H9 (cell line): Measurements from ENCODE around the gene KCNMA1. TPM values are rescaled to one million over a fixed set of nuclear protein-coding genes. Genes with fewer than 3 reads are reported as not detected.

Experiments
- DNase-seq: peaks from one replicate; pipeline ENCODE4 v3.0.0-alpha.2; 2017
- H2AFZ ChIP-seq: one replicate; pipeline ENCODE4 v1.6.1; 2013; ENCODE audit warnings: mild to moderate bottlenecking, low read length, control low read depth, moderate library complexity
- H2AK5ac ChIP-seq: 2 replicates; pipeline ENCODE4 v1.6.1; 2013; ENCODE audit warnings: low read length, control low read depth, mixed read lengths; ENCODE audit not compliant: insufficient read length
- H2BK120ac ChIP-seq: one replicate; pipeline ENCODE4 v1.6.1; 2013; ENCODE audit warnings: low read depth, mild to moderate bottlenecking, low read length, control low read depth, inconsistent platforms; ENCODE audit not compliant: poor library complexity, severe bottlenecking
- H2BK12ac ChIP-seq: 2 replicates; pipeline ENCODE4 v1.6.1; 2013; ENCODE audit warnings: low read length, control low read depth, mixed read lengths, low read depth; ENCODE audit not compliant: insufficient read length
- H2BK15ac ChIP-seq: 2 replicates; pipeline ENCODE4 v1.6.1; 2013; ENCODE audit warnings: low read depth, low read length, control low read depth
- H2BK20ac ChIP-seq: one replicate; pipeline ENCODE4 v1.6.1; 2013; ENCODE audit warnings: low read depth, mild to moderate bottlenecking, low read length, control low read depth, inconsistent platforms; ENCODE audit not compliant: poor library complexity, severe bottlenecking
- H2BK5ac ChIP-seq: 2 replicates; pipeline ENCODE4 v1.6.1; 2013; ENCODE audit warnings: low read length, control low read depth, mixed read lengths; ENCODE audit not compliant: insufficient read length
- H3K14ac ChIP-seq: 2 replicates; pipeline ENCODE4 v1.6.1; 2013; ENCODE audit warnings: low read length, control low read depth; ENCODE audit not compliant: insufficient read depth
- H3K18ac ChIP-seq: 2 replicates; pipeline ENCODE4 v1.6.1; 2013; ENCODE audit warnings: low read depth, mild to moderate bottlenecking, mixed read lengths, low read length, control low read depth; ENCODE audit not compliant: insufficient read length
- H3K23ac ChIP-seq: 2 replicates; pipeline ENCODE4 v1.6.1; 2013; ENCODE audit warnings: low read length, control low read depth, mixed read lengths, low read depth; ENCODE audit not compliant: insufficient read length
- H3K23me2 ChIP-seq: 2 replicates; pipeline ENCODE4 v1.6.1; 2013; ENCODE audit warnings: low read depth, mild to moderate bottlenecking, mixed read lengths, low read length, control low read depth; ENCODE audit not compliant: insufficient read length, poor library complexity, severe bottlenecking
- H3K27ac ChIP-seq: 2 replicates; pipeline ENCODE4 v1.5.1; 2013; ENCODE audit warnings: low read length, control low read depth, mixed read lengths, low read depth; ENCODE audit not compliant: insufficient read length
- H3K27me3 ChIP-seq: 2 replicates; pipeline ENCODE4 v1.6.1; 2013; ENCODE audit warnings: low read length, control low read depth, inconsistent platforms; ENCODE audit not compliant: insufficient read depth
- H3K4ac ChIP-seq: 2 replicates; pipeline ENCODE4 v1.6.1; 2013; ENCODE audit warnings: low read depth, mild to moderate bottlenecking, control low read depth, inconsistent platforms, low read length, moderate library complexity
- H3K4me1 ChIP-seq: 2 replicates; pipeline ENCODE4 v1.6.1; 2013; ENCODE audit warnings: low read length, control low read depth, inconsistent platforms; ENCODE audit not compliant: insufficient read depth
- H3K4me2 ChIP-seq: 2 replicates; pipeline ENCODE4 v1.6.1; 2013; ENCODE audit warnings: low read length, control low read depth, mixed read lengths; ENCODE audit not compliant: insufficient read length, insufficient read depth
- H3K56ac ChIP-seq: 2 replicates; pipeline ENCODE4 v1.6.1; 2013; ENCODE audit warnings: low read depth, mild to moderate bottlenecking, mixed read lengths, low read length, control low read depth; ENCODE audit not compliant: insufficient read length
- H3K79me1 ChIP-seq: 2 replicates; pipeline ENCODE4 v1.6.1; 2013; ENCODE audit warnings: low read depth, mild to moderate bottlenecking, moderate library complexity, low read length, control low read depth, inconsistent platforms; ENCODE audit not compliant: insufficient read depth, poor library complexity, severe bottlenecking
- H3K79me2 ChIP-seq: 2 replicates; pipeline ENCODE4 v1.6.1; 2013; ENCODE audit warnings: low read length, control low read depth, inconsistent platforms; ENCODE audit not compliant: insufficient read depth
- H3K9ac ChIP-seq: 2 replicates; pipeline ENCODE4 v1.6.1; 2013; ENCODE audit warnings: low read length, control low read depth, mixed read lengths; ENCODE audit not compliant: insufficient read length; ENCODE audit errors: extremely low read depth
- H3K9me3 ChIP-seq: one replicate; pipeline ENCODE4 v1.6.1; 2013; ENCODE audit warnings: low read depth, low read length, inconsistent platforms; ENCODE audit not compliant: control insufficient read depth
- H3T11ph ChIP-seq: one replicate; pipeline ENCODE4 v1.6.1; 2013; ENCODE audit warnings: mild to moderate bottlenecking, low read length, control low read depth, inconsistent platforms
- H4K20me1 ChIP-seq: one replicate; pipeline ENCODE4 v1.6.1; 2013; ENCODE audit not compliant: control insufficient read depth, insufficient read length, insufficient read depth
- H4K5ac ChIP-seq: 2 replicates; pipeline ENCODE4 v1.6.1; 2013; ENCODE audit warnings: low read depth, mild to moderate bottlenecking, mixed read lengths, low read length, control low read depth; ENCODE audit not compliant: insufficient read length
- H4K8ac ChIP-seq: replicated peaks from 2 replicates; pipeline ENCODE4 v1.6.1; 2013; ENCODE audit warnings: low read length, control low read depth, mixed read lengths, low read depth; ENCODE audit not compliant: insufficient read length
- H4K91ac ChIP-seq: 2 replicates; pipeline ENCODE4 v1.6.1; 2013; ENCODE audit warnings: low read depth, mild to moderate bottlenecking, moderate library complexity, mixed read lengths, low read length, control low read depth; ENCODE audit not compliant: insufficient read length
- H3K27ac Mint-ChIP-seq, 3 experiments: 2 replicates in 2 of 3; 3 replicates in 1 of 3; pipeline ENCODE4 v1.8.0; 2020 to 2021; ENCODE audit warnings: mixed read lengths in 3 of 3, mild to moderate bottlenecking in 1 of 3, moderate library complexity in 1 of 3
- H3K27me3 Mint-ChIP-seq: 2 replicates; pipeline ENCODE4 v1.8.0; 2021; ENCODE audit warnings: low read depth, mild to moderate bottlenecking, moderate library complexity, mixed read lengths
- H3K36me3 Mint-ChIP-seq, 3 experiments: 2 replicates in 2 of 3; 3 replicates in 1 of 3; pipeline ENCODE4 v1.8.0; 2020 to 2021; ENCODE audit warnings: low read depth in 3 of 3, mixed read lengths in 3 of 3; ENCODE audit not compliant: insufficient read depth in 1 of 3
- H3K4me1 Mint-ChIP-seq, 2 experiments: 2 replicates each; pipeline ENCODE4 v1.8.0; 2020; ENCODE audit warnings: mixed read lengths in 2 of 2
- H3K4me3 Mint-ChIP-seq, 2 experiments: 2 replicates in 1 of 2; 3 replicates in 1 of 2; pipeline ENCODE4 v1.8.0; 2020 to 2021; ENCODE audit warnings: mild to moderate bottlenecking in 2 of 2, mixed read lengths in 2 of 2, moderate library complexity in 1 of 2
- H3K9me3 Mint-ChIP-seq, 2 experiments: 2 replicates in 1 of 2; 3 replicates in 1 of 2; pipeline ENCODE4 v1.8.0; 2020; ENCODE audit warnings: mild to moderate bottlenecking in 2 of 2, mixed read lengths in 2 of 2, moderate library complexity in 1 of 2
- CTCF ChIP-seq: fragments of 200-600 bp; sonication (generic); conservative IDR thresholded peaks from 3 replicates; pipeline ENCODE4 v1.8.0; 2021; ENCODE audit warnings: antibody characterized with exemption, mild to moderate bottlenecking
- WGBS: extraction: QIAGEN DNeasy Blood & Tissue Kit; methylation state at CpG from one replicate; pipeline ENCODE4 v1.1.7; 2013; ENCODE audit warnings: missing lambda C conversion rate, low lambda C conversion rate, mixed read lengths; ENCODE audit not compliant: insufficient read length; ENCODE audit errors: extremely low coverage; 5-methylcytosine and 5-hydroxymethylcytosine counted together
- total RNA-seq: library from RNA; stranded (reverse); gene quantifications from 2 replicates; pipeline ENCODE4 v1.2.1, GENCODE V29; 2021

KCNMA1 gene
- total RNA-seq, 1 experiment from 2014 or later: 2.0 TPM

GRCh38 chr10:77457721-77458120 is 179.9 kb downstream of the KCNMA1 start:
- no peaks in the 10 kb centered on the region for H4K20me1 ChIP-seq
- H2AFZ ChIP-seq: no peak overlapping the region
- H3K4ac ChIP-seq: no peak overlapping the region
- H3K23ac ChIP-seq: no peak overlapping the region
- H4K8ac ChIP-seq: no peak overlapping the region
- Mint-ChIP-seq H3K9me3 (no peaks in the 10 kb centered on the region), H3K36me3 (no peaks in the 10 kb centered on the region; a peak in 1 of 7 replicates), H3K27ac (no peak overlapping the region), H3K27me3 (peaks cover 3% of the 10 kb centered on the region), H3K4me1 (peaks cover 17 to 22% of the 10 kb centered on the region in 2 experiments), H3K4me3 (no peak overlapping the region)
- no peak overlapping the region for H4K91ac ChIP-seq
- H3K23me2 ChIP-seq: no peaks in the 10 kb centered on the region
- no peak overlapping the region for H2BK12ac ChIP-seq
- H3K4me2 ChIP-seq: no peak overlapping the region
- no peak overlapping the region for H2BK5ac ChIP-seq
- no peaks in the 10 kb centered on the region for H3K79me1 ChIP-seq
- WGBS: no CpG with 5 or more reads among the region's 7 CpGs
- H3K14ac ChIP-seq: no peak overlapping the region
- no peak for TF ChIP-seq CTCF
- H3K9me3 ChIP-seq: no peaks in the 10 kb centered on the region
- H4K5ac ChIP-seq: no peak overlapping the region
- H3K56ac ChIP-seq: no peak overlapping the region
- no peak overlapping the region for H3K27ac ChIP-seq
- no peaks in the 10 kb centered on the region for H3K79me2 ChIP-seq
- H3K27me3 ChIP-seq: no peaks in the 10 kb centered on the region
- no peak overlapping the region for H2BK120ac ChIP-seq
- no peak overlapping the region for H3K9ac ChIP-seq
- no peak overlapping the region for H3T11ph ChIP-seq
- H3K18ac ChIP-seq: no peak overlapping the region
- H3K4me1 ChIP-seq: no peaks in the 10 kb centered on the region
- H2BK20ac ChIP-seq: no peak overlapping the region
- no peak for DNase-seq
- no peak overlapping the region for H2BK15ac ChIP-seq
- no peak overlapping the region for H2AK5ac ChIP-seq
